Activated CD8-positive, alpha-beta memory T cell treated with anti-CD3 and anti-CD28 coated beads, Interleukin-2, amount 50 U/mL, for 24 hours (primary cell): ENCODE results near the gene NRP1.
A peak's percentile ranks its signal among the peaks of the same experiment; 100 is the strongest.

Source experiments
- DNase-seq: peaks from one replicate; pipeline ENCODE4 v3.0.0-alpha.2; 2020; ENCODE audit errors: extremely low read depth

The NRP1 gene

GRCh38 chr10:33291053-33291592, 43.3 kb downstream of the NRP1 start:
- no peak for DNase-seq

- DNase-seq: no peak
Observed at GRCh38 chr10:33290321-33291052, 44.0 kb downstream of the NRP1 start.

- DNase-seq: no peak
Observed at GRCh38 chr10:33289776-33290175, 44.7 kb downstream of the NRP1 start.

- DNase-seq: no peak
Observed at GRCh38 chr10:33288127-33288526, 46.3 kb downstream of the NRP1 start.

- no peak for DNase-seq
Observed at GRCh38 chr10:33287112-33287511, 47.4 kb downstream of the NRP1 start.

- no peak for DNase-seq
Observed at GRCh38 chr10:33286157-33286934, 48.1 kb downstream of the NRP1 start.

GRCh38 chr10:33284945-33285344, 49.5 kb downstream of the NRP1 start:
- DNase-seq: no peak

- no peak for DNase-seq
Observed at GRCh38 chr10:33279811-33280602, 54.5 kb downstream of the NRP1 start.

GRCh38 chr10:33279276-33279675, 55.2 kb downstream of the NRP1 start:
- no peak for DNase-seq

- DNase-seq: no peak
Observed at GRCh38 chr10:33278198-33278597, 56.3 kb downstream of the NRP1 start.

- DNase-seq: no peak
Observed at GRCh38 chr10:33277135-33277536, 57.3 kb downstream of the NRP1 start.

- no peak for DNase-seq
Observed at GRCh38 chr10:33276282-33276923, 58.1 kb downstream of the NRP1 start.

GRCh38 chr10:33274096-33274785, 60.2 kb downstream of the NRP1 start:
- DNase-seq: no peak

- DNase-seq: no peak
Observed at GRCh38 chr10:33273295-33274002, 61.0 kb downstream of the NRP1 start.

- no peak for DNase-seq
Observed at GRCh38 chr10:33272635-33273034, 61.8 kb downstream of the NRP1 start.

GRCh38 chr10:33271969-33272583, 62.4 kb downstream of the NRP1 start:
- DNase-seq: no peak

- no peak for DNase-seq
Observed at GRCh38 chr10:33270971-33271370, 63.5 kb downstream of the NRP1 start.

- DNase-seq: no peak
Observed at GRCh38 chr10:33267708-33268107, 66.8 kb downstream of the NRP1 start.

- peak; percentile 26 for DNase-seq
Observed at GRCh38 chr10:33265621-33266020, 68.8 kb downstream of the NRP1 start.

- no peak for DNase-seq
Observed at GRCh38 chr10:33263453-33263852, 71.0 kb downstream of the NRP1 start.
